NCI-H2196 treated with DMSO at 0.1 percent for 48 hours (cell line): ENCODE results near the gene IGFBP5.
A peak's percentile ranks its signal among the peaks of the same experiment; 100 is the strongest.

Experiments
- DNase-seq: peaks from one replicate; lab custom pipeline; 2025; ENCODE audit not compliant: unreplicated experiment; lab: John Stamatoyannopoulos, UW

IGFBP5 gene

GRCh38 chr2:216715402-216715974 lies 20.1 kb upstream of the IGFBP5 start:
- no peak for DNase-seq

GRCh38 chr2:216714376-216714775 lies 19.0 kb upstream of the IGFBP5 start:
- no peak for DNase-seq

- no peak for DNase-seq
Observed at GRCh38 chr2:216713691-216714336, 18.5 kb upstream of the IGFBP5 start.

GRCh38 chr2:216711348-216711747 lies 16.0 kb upstream of the IGFBP5 start:
- DNase-seq = no peak

GRCh38 chr2:216710551-216711301 lies 15.4 kb upstream of the IGFBP5 start:
- DNase-seq = no peak

GRCh38 chr2:216702756-216703155 lies 7.4 kb upstream of the IGFBP5 start:
- DNase-seq = no peak

- DNase-seq = no peak
Observed at GRCh38 chr2:216701544-216701943, 6.2 kb upstream of the IGFBP5 start.

GRCh38 chr2:216700781-216701180 lies 5.4 kb upstream of the IGFBP5 start:
- DNase-seq = no peak

- DNase-seq = no peak
Observed at GRCh38 chr2:216700088-216700567, 4.8 kb upstream of the IGFBP5 start.

- peak; percentile 86 for DNase-seq
Observed at GRCh38 chr2:216698895-216699294, 3.5 kb upstream of the IGFBP5 start.

GRCh38 chr2:216698293-216698692 lies 2.9 kb upstream of the IGFBP5 start:
- no peak for DNase-seq

- peak; percentile 18 for DNase-seq
Observed at GRCh38 chr2:216696751-216697560, 1.6 kb upstream of the IGFBP5 start.

GRCh38 chr2:216696321-216696720 lies 972 bp upstream of the IGFBP5 start:
- no peak for DNase-seq

GRCh38 chr2:216694826-216695217 lies 527 bp downstream of the IGFBP5 start:
- no peak for DNase-seq

- DNase-seq = no peak
Observed at GRCh38 chr2:216694082-216694825, 1.1 kb downstream of the IGFBP5 start.

- DNase-seq = no peak
Observed at GRCh38 chr2:216693414-216694080, 1.8 kb downstream of the IGFBP5 start.

GRCh38 chr2:216692636-216693413 lies 2.5 kb downstream of the IGFBP5 start:
- DNase-seq = peak; percentile 73

- DNase-seq = peak; percentile 87
Observed at GRCh38 chr2:216690853-216691741, 4.3 kb downstream of the IGFBP5 start.
